Memory B cell (primary cell): ENCODE measurements around the gene SLC2A8.

ENCODE experiments used
- ATAC-seq: fragments of 150-1000 bp; cut with Tn5 transposase; 2 replicates; pipeline ENCODE4 v1.10.0; 2021; ENCODE audit warnings: low read depth, mild to moderate bottlenecking, moderate library complexity
- DNase-seq, 2 donors: peaks; one replicate each; pipeline ENCODE4 v3.0.0; 2022; ENCODE audit warnings: low spot score in 2 of 2
- H3K27ac Mint-ChIP-seq: one replicate; pipeline ENCODE4 v1.8.0; 2022; ENCODE audit warnings: mild to moderate bottlenecking, moderate library complexity, mixed read lengths
- H3K27me3 Mint-ChIP-seq: one replicate; pipeline ENCODE4 v1.8.0; 2022; ENCODE audit warnings: mixed read lengths
- H3K36me3 Mint-ChIP-seq: one replicate; pipeline ENCODE4 v1.8.0; 2022; ENCODE audit warnings: mild to moderate bottlenecking, mixed read lengths
- H3K4me1 Mint-ChIP-seq: one replicate; pipeline ENCODE4 v1.8.0; 2022; ENCODE audit warnings: mixed read lengths
- H3K4me3 Mint-ChIP-seq: one replicate; pipeline ENCODE4 v1.8.0; 2022; ENCODE audit warnings: mild to moderate bottlenecking, moderate library complexity, mixed read lengths
- H3K9me3 Mint-ChIP-seq: one replicate; pipeline ENCODE4 v1.8.0; 2022; ENCODE audit warnings: mixed read lengths

The SLC2A8 gene

DNA sequence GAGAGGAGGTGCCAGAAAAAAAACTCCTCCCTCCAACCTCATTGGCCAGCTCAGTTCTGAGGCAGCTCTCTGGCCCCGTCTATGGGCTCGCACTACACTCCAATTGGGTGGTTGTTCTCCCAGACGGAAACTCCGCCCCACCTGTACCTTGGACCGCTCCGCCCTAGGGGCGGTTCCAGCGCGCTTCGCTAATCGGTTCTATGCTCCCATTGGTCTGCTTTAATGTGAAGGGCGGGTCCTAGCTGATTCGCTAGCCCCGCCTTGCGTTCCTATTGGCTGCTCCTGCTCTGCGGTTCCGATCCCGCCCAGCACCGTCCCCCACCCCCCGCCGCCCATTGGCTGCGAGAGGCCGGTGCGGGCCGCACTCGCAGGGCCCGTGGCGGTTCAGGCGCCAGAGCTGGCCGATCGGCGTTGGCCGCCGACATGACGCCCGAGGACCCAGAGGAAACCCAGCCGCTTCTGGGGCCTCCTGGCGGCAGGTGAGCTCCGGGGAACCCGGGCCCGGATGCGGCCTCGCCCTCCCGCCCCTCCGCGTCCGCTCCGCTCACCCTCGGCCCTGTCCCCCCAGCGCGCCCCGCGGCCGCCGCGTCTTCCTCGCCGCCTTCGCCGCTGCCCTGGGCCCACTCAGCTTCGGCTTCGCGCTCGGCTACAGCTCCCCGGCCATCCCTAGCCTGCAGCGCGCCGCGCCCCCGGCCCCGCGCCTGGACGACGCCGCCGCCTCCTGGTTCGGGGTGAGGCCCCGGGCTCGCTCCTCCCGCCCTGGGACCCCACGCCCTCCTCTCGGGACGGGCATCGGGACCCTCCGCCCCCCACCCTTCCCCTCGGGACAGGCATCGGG, at the start of gene SLC2A8:
Gene SLC2A8, plus strand, starts transcription at position 362 of the 838 bp plus-strand sequence. Its CDS starts 62 bp downstream, at position 424.
- DNase-seq (peak; percentile 90 to 99), ATAC-seq (peak; percentile 86)
- Mint-ChIP-seq H3K9me3 (no peaks in the 10 kb centered on the region), H3K4me1 (peaks cover 9% of the 10 kb centered on the region), H3K4me3 (peak within 1 kb of the TSS; percentile 85), H3K27me3 (peaks cover 3% of the 10 kb centered on the region), H3K36me3 (peaks cover 2% of the 10 kb centered on the region), H3K27ac (peak within 1 kb of the TSS; percentile 35)

- H3K27ac Mint-ChIP-seq = no peak overlapping the region
- no peak overlapping the region for H3K4me3 Mint-ChIP-seq
- peaks cover 3% of the 10 kb centered on the region for H3K36me3 Mint-ChIP-seq
- no peaks in the 10 kb centered on the region for H3K4me1 Mint-ChIP-seq
- no peaks in the 10 kb centered on the region for H3K27me3 Mint-ChIP-seq
- ATAC-seq = no peak
- no peak for DNase-seq
- no peaks in the 10 kb centered on the region for H3K9me3 Mint-ChIP-seq
Measured at GRCh38 chr9:127347831-127348776, 48.9 kb upstream of the SLC2A8 start.

- Mint-ChIP-seq H3K27ac (no peak overlapping the region), H3K27me3 (no peaks in the 10 kb centered on the region), H3K4me3 (no peak overlapping the region), H3K4me1 (no peaks in the 10 kb centered on the region), H3K36me3 (no peaks in the 10 kb centered on the region), H3K9me3 (no peaks in the 10 kb centered on the region)
- DNase-seq (no peak), ATAC-seq (no peak)
Measured at GRCh38 chr9:127349483-127350113, 47.4 kb upstream of the SLC2A8 start.

- ATAC-seq (no peak), DNase-seq (no peak)
- no peaks in the 10 kb centered on the region for H3K4me1 Mint-ChIP-seq
- H3K27me3 Mint-ChIP-seq = no peaks in the 10 kb centered on the region
- H3K27ac Mint-ChIP-seq = no peak overlapping the region
- H3K36me3 Mint-ChIP-seq = peaks cover 3% of the 10 kb centered on the region
- no peak overlapping the region for H3K4me3 Mint-ChIP-seq
- H3K9me3 Mint-ChIP-seq = no peaks in the 10 kb centered on the region
Measured at GRCh38 chr9:127351182-127352166, 45.5 kb upstream of the SLC2A8 start.

DNA sequence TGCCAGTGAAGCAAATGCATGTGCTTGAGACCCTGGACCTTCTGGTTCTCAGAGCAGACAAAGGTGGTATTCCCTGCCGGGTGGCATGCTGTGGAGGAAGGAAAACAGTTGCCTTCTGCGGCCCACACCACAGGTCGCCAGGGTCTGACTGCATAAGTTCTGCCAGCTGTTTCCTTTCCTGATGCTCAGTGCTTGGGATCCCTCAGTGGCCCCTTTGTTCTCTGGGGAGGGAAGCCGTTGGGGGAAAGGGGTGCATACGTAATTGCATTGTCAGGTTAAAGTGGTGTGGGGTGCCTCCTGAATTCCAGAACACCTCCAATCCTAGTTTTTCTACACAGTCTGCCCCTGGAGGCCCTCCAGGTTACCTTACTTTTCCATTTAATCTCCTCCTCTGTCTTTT, 43.1 kb upstream of the SLC2A8 start:
- H3K4me3 Mint-ChIP-seq = no peak overlapping the region
- ATAC-seq (no peak), DNase-seq (no peak)
- no peaks in the 10 kb centered on the region for H3K4me1 Mint-ChIP-seq
- H3K27ac Mint-ChIP-seq = no peak overlapping the region
- H3K27me3 Mint-ChIP-seq = no peaks in the 10 kb centered on the region
- H3K36me3 Mint-ChIP-seq = peaks cover 4% of the 10 kb centered on the region
- H3K9me3 Mint-ChIP-seq = no peaks in the 10 kb centered on the region

DNA sequence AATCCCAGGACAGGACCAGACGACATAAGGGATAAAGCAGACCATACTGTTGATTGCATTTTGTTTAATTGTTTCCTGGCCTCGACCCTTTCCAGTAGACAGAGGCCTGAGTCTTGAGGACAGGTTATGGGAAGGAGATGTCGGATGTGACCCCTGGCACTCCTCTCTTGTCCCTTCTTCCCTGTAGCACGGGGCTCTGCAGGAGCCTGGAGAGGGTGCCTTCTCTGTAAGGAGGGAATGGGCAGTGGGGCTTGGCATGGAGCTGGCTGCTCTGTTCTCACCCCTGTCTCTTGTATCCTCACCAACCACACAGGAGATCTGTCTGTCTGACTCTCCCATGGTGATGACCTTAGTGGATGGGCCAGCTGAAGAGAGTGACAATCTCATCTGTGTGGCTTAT, 40.1 kb upstream of the SLC2A8 start:
- no peaks in the 10 kb centered on the region for H3K27me3 Mint-ChIP-seq
- H3K36me3 Mint-ChIP-seq = peaks cover 4% of the 10 kb centered on the region
- ATAC-seq (no peak), DNase-seq (no peak)
- no peaks in the 10 kb centered on the region for H3K9me3 Mint-ChIP-seq
- no peak overlapping the region for H3K4me3 Mint-ChIP-seq
- H3K27ac Mint-ChIP-seq = no peak overlapping the region
- H3K4me1 Mint-ChIP-seq = no peaks in the 10 kb centered on the region

DNA sequence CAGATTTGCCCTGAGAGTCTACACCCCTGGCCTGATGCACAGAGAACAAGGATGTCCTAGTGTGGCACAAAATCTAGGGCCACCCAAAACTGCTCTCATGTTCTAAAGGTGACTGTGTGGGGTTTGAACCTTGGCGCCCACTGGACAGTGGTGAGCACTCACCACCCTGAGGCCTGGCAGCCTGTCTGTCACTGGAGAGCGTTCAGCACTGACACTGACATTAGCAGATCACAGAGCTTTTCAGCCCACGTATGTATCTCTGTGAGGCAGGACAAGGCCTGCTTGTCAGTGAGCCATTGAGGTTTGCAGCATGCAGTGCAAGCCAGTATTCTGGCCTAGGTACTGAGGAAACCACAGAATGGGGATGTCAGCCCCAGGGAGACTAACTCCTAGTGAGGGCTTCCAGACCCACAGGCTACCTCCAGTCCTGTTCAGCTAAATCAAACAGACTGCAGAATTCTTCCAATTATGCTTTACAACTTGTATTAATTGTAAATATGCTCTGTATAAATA, 38.9 kb upstream of the SLC2A8 start:
- Mint-ChIP-seq H3K4me1 (no peaks in the 10 kb centered on the region), H3K27me3 (no peaks in the 10 kb centered on the region), H3K9me3 (no peaks in the 10 kb centered on the region), H3K4me3 (no peak overlapping the region), H3K36me3 (peaks cover 4% of the 10 kb centered on the region), H3K27ac (no peak overlapping the region)
- DNase-seq = no peak
- ATAC-seq = no peak

DNA sequence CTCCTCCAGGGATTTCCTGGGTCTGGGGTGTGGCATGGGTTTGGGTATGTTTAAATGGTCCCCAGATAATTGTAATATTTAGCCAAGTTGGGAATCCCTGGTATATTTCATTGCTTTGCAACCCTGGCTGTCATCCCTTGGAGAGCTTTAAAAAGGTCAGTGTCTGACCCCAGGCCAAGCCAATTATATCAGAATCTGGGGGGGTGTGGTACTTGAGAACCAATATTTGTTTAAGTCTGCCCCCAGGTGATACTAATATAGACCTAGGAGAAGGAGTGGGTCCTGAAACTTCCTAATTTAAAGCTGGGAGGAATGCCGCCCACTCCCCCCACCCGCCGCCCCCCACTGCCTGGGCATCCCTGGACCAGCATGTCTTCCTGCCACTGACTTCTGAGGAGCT, 38.2 kb upstream of the SLC2A8 start:
- Mint-ChIP-seq H3K4me3 (no peak overlapping the region), H3K9me3 (no peaks in the 10 kb centered on the region), H3K4me1 (no peaks in the 10 kb centered on the region), H3K36me3 (peaks cover 4% of the 10 kb centered on the region), H3K27ac (no peak overlapping the region), H3K27me3 (no peaks in the 10 kb centered on the region)
- DNase-seq (no peak), ATAC-seq (no peak)

GRCh38 chr9:127360250-127360649, 36.7 kb upstream of the SLC2A8 start:
- no peak for DNase-seq
- no peak overlapping the region for H3K27ac Mint-ChIP-seq
- no peaks in the 10 kb centered on the region for H3K4me1 Mint-ChIP-seq
- no peak for ATAC-seq
- peaks cover 7% of the 10 kb centered on the region for H3K36me3 Mint-ChIP-seq
- H3K9me3 Mint-ChIP-seq = no peaks in the 10 kb centered on the region
- no peak overlapping the region for H3K4me3 Mint-ChIP-seq
- no peaks in the 10 kb centered on the region for H3K27me3 Mint-ChIP-seq

DNA sequence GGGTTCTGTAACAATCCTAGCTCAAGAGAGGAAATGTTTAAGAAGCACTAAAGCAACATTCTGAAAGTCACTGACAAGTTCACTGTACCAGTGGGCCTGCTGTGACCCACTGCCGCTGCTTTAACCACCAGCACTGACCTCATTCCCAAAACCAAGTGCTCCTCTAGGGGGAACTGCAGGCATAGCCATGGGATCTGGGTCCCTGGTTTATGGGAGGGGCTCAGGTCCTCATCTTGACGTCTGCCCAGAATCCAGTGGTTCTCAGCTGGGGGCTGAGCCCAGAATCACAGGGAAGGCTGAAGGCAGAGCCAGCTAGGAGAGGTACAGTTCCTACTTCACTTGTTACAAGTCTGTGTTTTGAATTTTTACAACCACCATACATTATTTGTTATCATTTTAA, 36.1 kb upstream of the SLC2A8 start:
- no peak for DNase-seq
- Mint-ChIP-seq H3K4me1 (no peaks in the 10 kb centered on the region), H3K36me3 (peaks cover 4% of the 10 kb centered on the region), H3K27ac (no peak overlapping the region), H3K9me3 (no peaks in the 10 kb centered on the region), H3K4me3 (no peak overlapping the region), H3K27me3 (no peaks in the 10 kb centered on the region)
- no peak for ATAC-seq

GRCh38 chr9:127361561-127361960, 35.4 kb upstream of the SLC2A8 start:
- no peaks in the 10 kb centered on the region for H3K27me3 Mint-ChIP-seq
- H3K9me3 Mint-ChIP-seq = no peaks in the 10 kb centered on the region
- H3K4me3 Mint-ChIP-seq = no peak overlapping the region
- no peak overlapping the region for H3K27ac Mint-ChIP-seq
- H3K36me3 Mint-ChIP-seq = peaks cover 4% of the 10 kb centered on the region
- no peaks in the 10 kb centered on the region for H3K4me1 Mint-ChIP-seq
- DNase-seq = no peak
- no peak for ATAC-seq

DNA sequence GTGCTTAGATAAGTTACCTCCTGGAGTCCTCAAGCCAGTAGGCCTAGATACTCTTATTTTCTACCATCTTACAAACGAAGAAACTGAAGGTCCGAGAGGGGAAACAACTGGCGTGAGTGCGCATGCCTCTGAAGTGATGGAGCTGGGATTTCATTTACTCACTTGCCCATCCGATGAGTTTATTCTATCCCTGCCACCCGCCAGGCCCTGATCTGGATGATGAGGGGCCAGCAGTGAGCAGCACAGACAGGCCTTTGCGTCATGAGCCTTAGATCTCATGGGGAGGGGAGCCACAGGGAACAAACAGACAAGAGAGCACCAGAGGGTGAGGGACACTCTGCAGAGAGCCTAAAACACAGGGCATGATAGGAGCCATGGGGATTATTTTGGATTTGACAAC, 34.1 kb upstream of the SLC2A8 start:
- ATAC-seq (no peak), DNase-seq (no peak)
- Mint-ChIP-seq H3K27me3 (no peaks in the 10 kb centered on the region), H3K4me3 (no peak overlapping the region), H3K4me1 (no peaks in the 10 kb centered on the region), H3K36me3 (peaks cover 4% of the 10 kb centered on the region), H3K9me3 (no peaks in the 10 kb centered on the region), H3K27ac (no peak overlapping the region)

- no peaks in the 10 kb centered on the region for H3K9me3 Mint-ChIP-seq
Measured at GRCh38 chr9:127365461-127365860, 31.5 kb upstream of the SLC2A8 start.

More at GRCh38 chr9:127365461-127365860, 31.5 kb upstream of the SLC2A8 start:
- DNase-seq (no peak), ATAC-seq (no peak)
- Mint-ChIP-seq H3K4me1 (no peaks in the 10 kb centered on the region), H3K27ac (no peak overlapping the region), H3K27me3 (no peaks in the 10 kb centered on the region), H3K4me3 (no peak overlapping the region), H3K36me3 (peaks cover 6% of the 10 kb centered on the region)
